Measurements from ENCODE around the gene NFIB. TPM values are rescaled to one million over a fixed set of nuclear protein-coding genes. Genes with fewer than 3 reads are reported as not detected.
A peak's percentile ranks its signal among the peaks of the same experiment; 100 is the strongest.

The NFIB gene
- total RNA-seq, 1 donor from 2014 or later, result 76.4 TPM

DNA sequence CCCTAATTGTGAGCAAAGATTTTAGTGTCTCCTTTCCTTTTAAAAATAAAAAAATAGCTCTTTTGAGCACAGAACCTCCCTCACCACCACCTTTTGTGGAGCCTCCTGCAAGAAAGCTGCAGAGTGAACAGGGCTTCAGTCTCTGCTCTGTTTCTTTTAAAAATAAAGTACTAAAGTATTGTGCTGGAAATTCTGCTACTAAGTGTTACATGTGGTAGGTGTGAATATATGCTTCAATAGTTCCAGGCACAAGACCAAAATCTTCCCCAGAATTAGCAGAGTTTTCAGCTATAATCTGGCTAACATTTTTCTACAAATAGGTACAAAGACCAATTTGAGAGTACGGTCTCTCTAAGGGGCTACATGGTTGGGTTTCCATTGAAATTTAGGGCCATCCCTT is 40.3 kb upstream of the NFIB start:
- Mint-ChIP-seq H3K4me1 (ENCODE audit: unreplicated experiment) (peaks cover 56% of the 10 kb centered on the region), H3K27ac (no peak overlapping the region), H3K9me3 (no peaks in the 10 kb centered on the region), H3K27me3 (peaks cover 24% of the 10 kb centered on the region), H3K4me3 (peak overlapping the region; percentile 86), H3K36me3 (no peaks in the 10 kb centered on the region)
- no peak for DNase-seq (ENCODE audit: extremely low spot score, unreplicated experiment)
- TF ChIP-seq, protein P1, sequence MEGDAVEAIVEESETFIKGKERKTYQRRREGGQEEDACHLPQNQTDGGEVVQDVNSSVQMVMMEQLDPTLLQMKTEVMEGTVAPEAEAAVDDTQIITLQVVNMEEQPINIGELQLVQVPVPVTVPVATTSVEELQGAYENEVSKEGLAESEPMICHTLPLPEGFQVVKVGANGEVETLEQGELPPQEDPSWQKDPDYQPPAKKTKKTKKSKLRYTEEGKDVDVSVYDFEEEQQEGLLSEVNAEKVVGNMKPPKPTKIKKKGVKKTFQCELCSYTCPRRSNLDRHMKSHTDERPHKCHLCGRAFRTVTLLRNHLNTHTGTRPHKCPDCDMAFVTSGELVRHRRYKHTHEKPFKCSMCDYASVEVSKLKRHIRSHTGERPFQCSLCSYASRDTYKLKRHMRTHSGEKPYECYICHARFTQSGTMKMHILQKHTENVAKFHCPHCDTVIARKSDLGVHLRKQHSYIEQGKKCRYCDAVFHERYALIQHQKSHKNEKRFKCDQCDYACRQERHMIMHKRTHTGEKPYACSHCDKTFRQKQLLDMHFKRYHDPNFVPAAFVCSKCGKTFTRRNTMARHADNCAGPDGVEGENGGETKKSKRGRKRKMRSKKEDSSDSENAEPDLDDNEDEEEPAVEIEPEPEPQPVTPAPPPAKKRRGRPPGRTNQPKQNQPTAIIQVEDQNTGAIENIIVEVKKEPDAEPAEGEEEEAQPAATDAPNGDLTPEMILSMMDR (conservative IDR thresholded peaks at IDR 0.05), result no peak

DNA sequence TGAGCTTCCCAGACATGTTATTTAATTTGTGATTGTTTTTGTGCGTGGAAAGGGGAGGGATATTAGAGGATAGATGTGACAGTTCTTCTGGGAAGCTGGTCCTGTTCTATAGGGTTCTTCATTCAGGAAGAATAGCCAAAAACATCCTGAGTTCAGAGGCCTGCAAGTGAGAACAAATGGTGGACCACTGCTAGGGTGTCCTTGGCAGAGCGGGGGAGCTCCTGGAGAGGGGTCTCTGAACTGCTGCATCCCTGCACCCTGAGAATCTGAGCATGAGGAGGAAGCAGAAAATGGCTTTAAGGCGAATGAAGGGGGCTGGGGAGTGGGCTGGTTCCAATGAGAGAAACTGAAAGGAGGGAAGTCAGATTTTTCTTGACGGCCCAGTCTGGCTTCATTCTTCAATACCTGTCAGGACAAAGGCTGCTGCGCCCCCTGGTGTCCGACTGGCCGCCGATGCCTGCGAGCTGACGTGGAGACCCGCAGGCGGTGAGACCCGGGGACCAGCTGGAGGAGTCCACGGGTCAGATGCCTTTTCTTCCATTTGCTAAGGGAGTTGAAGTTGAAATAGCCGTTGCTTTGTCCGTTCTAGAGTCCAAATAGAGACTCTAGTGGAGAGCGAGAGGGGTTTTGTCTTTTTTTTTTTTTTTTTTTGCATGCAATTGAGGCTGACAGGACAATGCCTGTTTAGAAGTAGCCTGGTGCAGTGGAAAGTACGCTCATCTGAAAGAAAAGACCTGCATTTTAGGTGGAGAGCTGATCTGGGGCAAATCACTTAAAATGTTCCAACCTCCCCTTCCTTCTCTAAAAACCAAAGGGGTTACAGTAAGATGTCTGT is 39.5 kb upstream of the NFIB start:
- H3K4me3 Mint-ChIP-seq, result peak overlapping the region; percentile 86
- peaks cover 62% of the 10 kb centered on the region for H3K4me1 Mint-ChIP-seq (ENCODE audit: unreplicated experiment)
- no peaks in the 10 kb centered on the region for H3K9me3 Mint-ChIP-seq
- DNase-seq (ENCODE audit: extremely low spot score, unreplicated experiment), result peak; percentile 94
- peak overlapping the region; percentile 0 for H3K27ac Mint-ChIP-seq
- H3K36me3 Mint-ChIP-seq, result no peaks in the 10 kb centered on the region
- peaks cover 24% of the 10 kb centered on the region for H3K27me3 Mint-ChIP-seq
- TF ChIP-seq, protein P1 (conservative IDR thresholded peaks at IDR 0.05), result peak; percentile 94

DNA sequence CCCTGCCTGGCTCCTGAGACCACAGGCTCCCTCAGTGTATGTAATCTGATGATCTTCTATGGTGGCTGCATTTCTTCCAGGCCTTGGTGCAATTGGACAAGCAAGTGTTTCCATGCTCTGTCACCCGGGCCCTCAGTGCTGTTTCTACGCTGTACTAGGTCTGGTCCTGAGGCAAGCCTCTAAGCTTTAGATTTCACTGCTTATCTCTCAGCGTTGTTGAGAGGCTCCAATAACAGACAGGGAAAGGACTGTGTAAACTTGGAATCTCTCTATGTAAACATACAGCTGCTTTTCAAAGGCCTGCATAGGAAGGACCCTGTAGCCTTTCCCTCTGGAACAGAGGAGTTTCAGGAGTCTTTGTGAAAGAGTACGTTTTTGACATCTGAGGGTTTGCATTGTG is 38.6 kb upstream of the NFIB start:
- TF ChIP-seq, protein P1 (conservative IDR thresholded peaks at IDR 0.05), result no peak
- H3K36me3 Mint-ChIP-seq, result no peaks in the 10 kb centered on the region
- H3K9me3 Mint-ChIP-seq, result no peaks in the 10 kb centered on the region
- peaks cover 62% of the 10 kb centered on the region for H3K4me1 Mint-ChIP-seq (ENCODE audit: unreplicated experiment)
- peaks cover 24% of the 10 kb centered on the region for H3K27me3 Mint-ChIP-seq
- H3K27ac Mint-ChIP-seq, result no peak overlapping the region
- DNase-seq (ENCODE audit: extremely low spot score, unreplicated experiment), result no peak
- peak overlapping the region; percentile 86 for H3K4me3 Mint-ChIP-seq

DNA sequence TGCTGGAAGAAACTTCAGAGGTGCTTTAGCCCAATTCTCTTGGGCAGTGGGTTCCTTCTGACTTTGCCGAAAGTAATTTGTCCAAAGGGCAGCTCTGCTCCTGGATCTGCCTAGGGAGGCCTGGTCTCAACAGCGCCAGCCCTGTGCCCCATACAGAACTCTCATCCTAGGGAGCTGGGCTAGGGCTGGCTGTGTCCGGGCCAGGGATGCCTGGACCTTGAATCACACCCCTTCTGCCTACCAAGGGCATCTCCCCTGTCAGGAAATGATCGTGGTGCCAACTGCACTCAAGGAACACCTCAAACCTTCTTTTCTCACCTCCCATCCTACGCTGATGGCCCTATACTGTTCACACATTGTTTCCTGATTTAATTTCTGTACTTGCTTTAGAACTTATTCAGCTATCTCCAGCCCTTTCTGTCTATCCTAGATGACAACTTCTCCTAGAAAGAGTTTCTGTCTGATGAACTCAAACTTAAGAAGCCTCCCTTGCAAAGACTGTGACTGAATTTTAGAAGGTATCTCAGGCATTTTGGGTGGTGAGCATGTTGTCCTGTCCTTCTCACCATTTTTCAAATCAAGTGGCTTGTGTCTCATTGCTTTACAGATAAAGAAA is 37.4 kb upstream of the NFIB start:
- TF ChIP-seq, protein P1 (conservative IDR thresholded peaks at IDR 0.05), result no peak
- Mint-ChIP-seq H3K4me3 (peak overlapping the region; percentile 32), H3K4me1 (ENCODE audit: unreplicated experiment) (peaks cover 57% of the 10 kb centered on the region), H3K36me3 (no peaks in the 10 kb centered on the region), H3K27ac (no peak overlapping the region), H3K27me3 (peaks cover 24% of the 10 kb centered on the region), H3K9me3 (no peaks in the 10 kb centered on the region)
- no peak for DNase-seq (ENCODE audit: extremely low spot score, unreplicated experiment)

DNA sequence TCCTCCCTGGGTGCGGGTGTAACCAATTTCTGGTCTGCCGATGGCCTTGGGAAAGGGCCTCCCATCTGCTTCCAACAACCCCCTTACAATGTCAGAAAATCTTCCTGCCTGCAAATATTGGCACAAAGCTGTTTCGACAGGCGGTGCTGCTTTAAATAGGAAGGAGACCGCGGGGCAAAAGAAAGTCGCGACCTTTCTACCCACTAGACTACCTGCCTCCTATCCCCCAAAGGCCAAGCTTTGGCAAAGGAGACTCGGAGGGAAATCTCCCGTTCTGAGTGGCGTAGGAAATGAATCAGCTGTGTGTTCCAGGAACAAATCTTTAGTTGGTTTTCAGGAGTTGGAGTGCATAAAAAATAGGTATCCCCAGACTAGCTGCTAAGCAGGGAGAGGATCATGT is 36.8 kb upstream of the NFIB start:
- H3K36me3 Mint-ChIP-seq, result no peaks in the 10 kb centered on the region
- H3K4me1 Mint-ChIP-seq (ENCODE audit: unreplicated experiment), result peaks cover 56% of the 10 kb centered on the region
- H3K27me3 Mint-ChIP-seq, result peaks cover 24% of the 10 kb centered on the region
- no peak for DNase-seq (ENCODE audit: extremely low spot score, unreplicated experiment)
- peak overlapping the region; percentile 92 for H3K4me3 Mint-ChIP-seq
- peak overlapping the region; percentile 48 for H3K27ac Mint-ChIP-seq
- TF ChIP-seq, protein P1 (conservative IDR thresholded peaks at IDR 0.05), result no peak
- no peaks in the 10 kb centered on the region for H3K9me3 Mint-ChIP-seq
